GM21360 (cell line): ENCODE measurements around the gene INSM2.

ENCODE experiments used
- ATAC-seq: cut with Tn5 transposase; IDR thresholded peaks from one replicate; pipeline ENCODE4 v1.9.1; 2021; ENCODE audit warnings: mild to moderate bottlenecking, moderate library complexity; ENCODE audit not compliant: unreplicated experiment

The INSM2 gene

GRCh38 chr14:35539969-35540368, 6.0 kb downstream of the INSM2 start:
- no peak for ATAC-seq

DNA sequence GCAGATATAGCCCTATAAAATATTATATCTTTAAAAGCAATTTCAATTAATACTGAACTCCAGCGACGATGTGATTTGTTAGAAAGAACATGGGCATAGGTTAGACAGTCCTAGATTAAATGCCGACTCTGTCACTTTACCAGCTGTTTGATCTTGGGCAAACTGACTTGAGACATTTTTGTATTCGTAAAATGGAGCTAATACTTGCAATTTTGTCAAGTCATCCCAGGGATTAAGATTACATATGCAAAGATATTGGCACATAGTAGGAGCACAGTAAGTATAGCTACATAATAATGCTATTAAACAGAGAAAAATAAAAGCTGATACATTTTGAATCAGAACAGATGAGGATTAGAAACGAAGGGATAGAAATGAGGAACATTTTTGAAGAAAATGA, 9.0 kb downstream of the INSM2 start:
- ATAC-seq = no peak

GRCh38 chr14:35549551-35549950, 15.6 kb downstream of the INSM2 start:
- ATAC-seq = no peak

DNA sequence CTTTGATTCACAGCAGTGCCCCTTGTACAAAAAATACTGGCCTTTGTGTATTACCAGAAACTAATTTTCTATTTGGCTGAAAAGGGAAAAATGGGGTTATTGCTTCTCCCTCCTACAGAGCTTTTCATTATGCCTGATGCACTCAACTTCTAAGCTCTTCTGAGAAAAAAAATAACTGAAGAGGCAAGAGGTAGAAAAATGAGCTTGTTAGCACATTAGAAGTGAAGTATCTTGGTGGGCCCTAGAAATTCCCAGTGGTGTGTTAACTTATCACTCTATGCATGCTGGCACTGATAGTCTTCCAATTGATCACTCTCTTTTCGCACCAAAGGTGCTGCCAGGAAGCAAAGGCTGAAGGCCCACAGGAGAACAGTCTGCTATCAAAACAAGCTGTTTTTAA, 17.1 kb downstream of the INSM2 start:
- ATAC-seq = no peak

DNA sequence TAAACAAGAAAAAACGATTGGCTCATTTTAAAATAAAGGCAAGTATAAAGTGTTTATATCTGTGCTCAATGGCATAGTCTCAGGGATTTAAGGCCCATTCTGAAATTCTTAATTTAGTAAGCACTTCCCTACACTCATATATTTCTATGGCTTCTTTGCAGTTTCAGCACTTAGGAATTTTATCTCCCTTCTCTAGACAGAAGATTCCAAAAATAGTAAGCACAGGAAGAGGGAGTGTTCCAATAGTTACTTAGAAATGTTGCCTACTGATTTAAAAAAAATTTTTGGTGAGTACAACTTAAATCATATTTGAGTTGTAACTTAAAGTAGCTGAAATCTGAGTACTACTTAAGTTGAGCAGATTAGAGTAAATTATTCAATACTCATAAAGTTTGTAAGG, 19.8 kb downstream of the INSM2 start:
- no peak for ATAC-seq

DNA sequence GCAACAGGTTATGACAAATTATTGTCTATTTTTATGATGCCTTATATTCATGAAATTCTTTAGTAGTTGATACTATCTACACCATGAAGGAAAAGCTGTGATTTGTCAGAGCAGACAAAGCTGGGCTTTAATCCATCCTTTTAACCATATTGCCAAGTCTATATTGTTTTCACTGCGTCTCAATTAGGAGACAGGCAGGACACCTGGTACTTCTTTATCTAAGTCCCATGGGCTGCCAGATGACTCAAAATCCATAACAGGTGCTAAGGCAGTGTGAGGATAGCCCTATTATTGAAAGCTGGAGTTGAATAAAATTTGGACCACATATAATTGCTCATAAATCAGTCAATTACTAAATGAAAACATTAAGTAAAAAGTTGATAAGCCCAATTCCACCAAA, 22.6 kb downstream of the INSM2 start:
- no peak for ATAC-seq

DNA sequence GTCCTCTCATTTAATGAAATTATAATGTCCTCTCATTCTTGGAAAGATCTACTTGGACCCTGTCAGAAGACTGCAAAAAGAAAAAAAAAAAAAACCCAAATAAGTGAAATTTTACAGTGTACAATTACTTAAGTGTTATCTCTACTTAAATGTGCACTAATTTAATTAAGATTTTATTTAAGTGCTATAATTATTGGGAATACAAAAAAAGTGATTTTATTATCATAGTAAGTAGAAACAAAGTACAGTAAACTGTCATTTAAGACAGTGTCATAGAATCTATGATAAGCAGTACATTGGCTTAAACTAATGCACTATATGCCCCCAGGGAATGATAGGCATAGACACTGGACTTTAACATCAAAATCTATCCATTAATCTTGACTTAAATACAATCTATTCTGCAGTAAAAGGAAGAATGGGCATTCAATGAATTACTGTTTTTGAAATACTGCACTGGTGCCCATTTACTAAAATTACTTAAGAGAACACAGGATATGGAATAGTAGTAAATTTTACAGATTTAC, 23.3 kb downstream of the INSM2 start:
- no peak for ATAC-seq

- no peak for ATAC-seq
Observed at GRCh38 chr14:35558680-35559079, 24.7 kb downstream of the INSM2 start.

GRCh38 chr14:35565871-35566464, 32.0 kb downstream of the INSM2 start:
- no peak for ATAC-seq

GRCh38 chr14:35571598-35571997, 37.6 kb downstream of the INSM2 start:
- ATAC-seq = no peak

GRCh38 chr14:35573911-35574310, 39.9 kb downstream of the INSM2 start:
- ATAC-seq = no peak

- no peak for ATAC-seq
Observed at GRCh38 chr14:35576260-35576659, 42.3 kb downstream of the INSM2 start.

GRCh38 chr14:35576856-35577255, 42.9 kb downstream of the INSM2 start:
- ATAC-seq = no peak

- no peak for ATAC-seq
Observed at GRCh38 chr14:35578135-35578534, 44.2 kb downstream of the INSM2 start.

DNA sequence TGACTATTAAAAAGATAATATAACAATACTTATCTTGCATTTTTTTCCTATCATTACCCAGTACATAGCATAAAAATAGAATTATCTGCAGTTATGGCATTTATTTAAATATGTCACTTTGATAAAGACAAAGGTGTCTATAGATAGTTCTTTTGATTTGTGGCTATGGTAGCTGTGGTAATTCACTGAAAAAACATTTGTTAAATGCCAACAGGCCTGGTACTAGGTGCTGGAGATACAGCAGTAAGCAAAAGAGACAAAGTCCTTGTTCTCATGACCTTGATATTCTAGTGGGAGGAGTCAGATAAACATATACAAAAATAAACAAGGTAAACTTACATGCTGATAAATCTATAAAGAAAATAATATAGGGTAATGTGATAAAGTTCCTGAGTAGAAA, 44.7 kb downstream of the INSM2 start:
- no peak for ATAC-seq
